ENCODE data around the gene EYS. TPM values are rescaled to one million over a fixed set of nuclear protein-coding genes. Genes with fewer than 3 reads are reported as not detected.

The EYS gene
- total RNA-seq, 1 experiment from 2014 or later, result not detected

DNA sequence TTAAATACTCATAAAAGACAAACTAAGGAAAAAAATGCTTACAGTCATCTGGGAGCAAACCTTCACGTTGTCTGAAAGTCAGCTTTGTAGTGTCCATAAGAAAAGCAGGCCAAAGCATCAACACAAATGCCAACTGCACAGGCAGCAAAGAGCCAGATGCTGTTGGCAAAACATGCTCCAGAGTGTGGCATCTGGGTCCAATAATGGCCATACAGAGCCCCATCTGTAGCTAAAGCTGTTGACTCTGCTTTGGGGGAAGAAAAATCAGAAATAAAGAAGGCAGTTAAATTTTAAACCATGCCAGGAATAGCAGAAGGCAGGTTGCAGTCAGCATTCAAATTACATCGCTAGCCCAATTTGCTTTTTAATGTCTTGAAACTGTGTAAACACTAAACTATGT lies 776.3 kb downstream of the EYS start:
- H3K4me1 ChIP-seq (ENCODE audit: insufficient read depth, low read length), result no peaks in the 10 kb centered on the region
- H4K5ac ChIP-seq (ENCODE audit: insufficient read length, low read depth, low read length), result no peak overlapping the region
- H3K36me3 Mint-ChIP-seq (ENCODE audit: insufficient read depth in 1 of 3, low read depth in 3 of 3), result no peaks in the 10 kb centered on the region
- no peak overlapping the region for H4K8ac ChIP-seq (replicated peaks; ENCODE audit: insufficient read length, low read depth, low read length)
- no peak overlapping the region for H3K4me3 Mint-ChIP-seq
- no peak for DNase-seq
- no peak overlapping the region for H3K14ac ChIP-seq (ENCODE audit: insufficient read depth, low read length)
- no peaks in the 10 kb centered on the region for H3K79me2 ChIP-seq (ENCODE audit: insufficient read depth, low read length)
- no peak overlapping the region for H3T11ph ChIP-seq (ENCODE audit: low read length)
- no peak overlapping the region for H3K18ac ChIP-seq (ENCODE audit: insufficient read length, low read depth, low read length)
- no peaks in the 10 kb centered on the region for H4K20me1 ChIP-seq (ENCODE audit: control insufficient read depth, insufficient read depth, insufficient read length)
- H3K27me3 ChIP-seq (ENCODE audit: insufficient read depth, low read length), result no peaks in the 10 kb centered on the region
- H3K27me3 Mint-ChIP-seq (ENCODE audit: low read depth), result no peaks in the 10 kb centered on the region
- H3K23me2 ChIP-seq (ENCODE audit: insufficient read length, low read depth, low read length, poor library complexity, severe bottlenecking), result no peaks in the 10 kb centered on the region
- H2BK12ac ChIP-seq (ENCODE audit: insufficient read length, low read depth, low read length), result no peak overlapping the region
- H3K4ac ChIP-seq (ENCODE audit: low read depth, low read length), result no peak overlapping the region
- H3K23ac ChIP-seq (ENCODE audit: insufficient read length, low read depth, low read length), result no peak overlapping the region
- H3K27ac ChIP-seq (ENCODE audit: insufficient read length, low read depth, low read length), result no peak overlapping the region
- H3K9ac ChIP-seq (ENCODE audit: extremely low read depth, insufficient read length, low read length), result no peak overlapping the region
- WGBS (ENCODE audit: extremely low coverage, insufficient read length, low lambda C conversion rate), result no CpG with 5 or more reads among the region's 2 CpGs
- no peak overlapping the region for H2AFZ ChIP-seq (ENCODE audit: low read length)
- no peaks in the 10 kb centered on the region; a peak in 1 of 4 replicates for H3K4me1 Mint-ChIP-seq
- no peak overlapping the region for H4K91ac ChIP-seq (ENCODE audit: insufficient read length, low read depth, low read length)
- H2BK120ac ChIP-seq (ENCODE audit: low read depth, low read length, poor library complexity, severe bottlenecking), result no peak overlapping the region
- no peak overlapping the region for H3K56ac ChIP-seq (ENCODE audit: insufficient read length, low read depth, low read length)
- TF ChIP-seq, protein P1, sequence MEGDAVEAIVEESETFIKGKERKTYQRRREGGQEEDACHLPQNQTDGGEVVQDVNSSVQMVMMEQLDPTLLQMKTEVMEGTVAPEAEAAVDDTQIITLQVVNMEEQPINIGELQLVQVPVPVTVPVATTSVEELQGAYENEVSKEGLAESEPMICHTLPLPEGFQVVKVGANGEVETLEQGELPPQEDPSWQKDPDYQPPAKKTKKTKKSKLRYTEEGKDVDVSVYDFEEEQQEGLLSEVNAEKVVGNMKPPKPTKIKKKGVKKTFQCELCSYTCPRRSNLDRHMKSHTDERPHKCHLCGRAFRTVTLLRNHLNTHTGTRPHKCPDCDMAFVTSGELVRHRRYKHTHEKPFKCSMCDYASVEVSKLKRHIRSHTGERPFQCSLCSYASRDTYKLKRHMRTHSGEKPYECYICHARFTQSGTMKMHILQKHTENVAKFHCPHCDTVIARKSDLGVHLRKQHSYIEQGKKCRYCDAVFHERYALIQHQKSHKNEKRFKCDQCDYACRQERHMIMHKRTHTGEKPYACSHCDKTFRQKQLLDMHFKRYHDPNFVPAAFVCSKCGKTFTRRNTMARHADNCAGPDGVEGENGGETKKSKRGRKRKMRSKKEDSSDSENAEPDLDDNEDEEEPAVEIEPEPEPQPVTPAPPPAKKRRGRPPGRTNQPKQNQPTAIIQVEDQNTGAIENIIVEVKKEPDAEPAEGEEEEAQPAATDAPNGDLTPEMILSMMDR (conservative IDR thresholded peaks at IDR 0.05), result no peak
- H3K9me3 ChIP-seq (ENCODE audit: control insufficient read depth, low read depth, low read length), result no peaks in the 10 kb centered on the region
- H2AK5ac ChIP-seq (ENCODE audit: insufficient read length, low read length), result no peak overlapping the region
- H2BK15ac ChIP-seq (ENCODE audit: low read depth, low read length), result no peak overlapping the region
- no peak overlapping the region for H3K27ac Mint-ChIP-seq
- no peaks in the 10 kb centered on the region; a peak in 1 of 5 replicates for H3K9me3 Mint-ChIP-seq
- H2BK20ac ChIP-seq (ENCODE audit: low read depth, low read length, poor library complexity, severe bottlenecking), result no peak overlapping the region
- no peak overlapping the region for H3K4me2 ChIP-seq (ENCODE audit: insufficient read depth, insufficient read length, low read length)
- H3K79me1 ChIP-seq (ENCODE audit: insufficient read depth, low read depth, low read length, poor library complexity, severe bottlenecking), result no peaks in the 10 kb centered on the region
- H2BK5ac ChIP-seq (ENCODE audit: insufficient read length, low read length), result no peak overlapping the region
